ENCODE data around the gene VPS37B.
A peak's percentile ranks its signal among the peaks of the same experiment; 100 is the strongest.

The VPS37B gene

DNA sequence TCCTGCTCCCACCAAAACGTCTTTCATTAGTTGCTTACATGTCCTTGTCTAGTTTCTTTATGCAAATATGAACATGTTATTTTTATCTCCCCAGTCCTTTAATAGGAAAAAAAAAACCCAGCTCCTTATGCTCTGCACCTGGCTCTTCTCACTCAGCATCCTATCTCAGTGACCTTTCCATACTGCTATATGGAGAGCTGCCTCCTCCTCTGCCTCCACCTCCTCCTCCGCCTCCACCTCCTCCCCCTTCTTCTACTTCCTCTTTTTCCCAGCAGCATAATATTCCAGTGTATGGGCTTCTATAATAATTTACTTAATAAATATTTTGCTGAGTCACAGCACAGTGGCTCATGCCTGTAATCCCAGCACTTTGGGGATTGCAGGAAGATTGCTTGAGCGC is 38.8 kb upstream of the VPS37B start:
- DNase-seq (ENCODE audit: insufficient read length, low spot score) (no peak), FAIRE-seq (peak; percentile 58)
- TF ChIP-seq POLR2A (IDR thresholded peaks at IDR 0.05; ENCODE audit: low read depth, low read length) (no peak), POU2F2 (IDR thresholded peaks at IDR 0.05; ENCODE audit: low read depth, low read length) (no peak), POLR2AphosphoS5 (IDR thresholded peaks at IDR 0.05; ENCODE audit: low read depth, low read length) (no peak), TAF1 (IDR thresholded peaks at IDR 0.05; ENCODE audit: low read depth, low read length) (no peak), SPI1 (IDR thresholded peaks at IDR 0.05; ENCODE audit: low read depth, low read length) (no peak; the same call in 1 of the 2 replicates), PAX5 (IDR thresholded peaks at IDR 0.05; ENCODE audit: insufficient read depth, low read length, severe bottlenecking) (no peak)

GRCh38 chr12:122932207-122932606 is 36.3 kb upstream of the VPS37B start:
- DNase-seq (ENCODE audit: insufficient read length, low spot score): no peak
- TF ChIP-seq TAF1 (IDR thresholded peaks at IDR 0.05; ENCODE audit: low read depth, low read length) (no peak), SPI1 (IDR thresholded peaks at IDR 0.05; ENCODE audit: low read depth, low read length) (no peak), POLR2AphosphoS5 (IDR thresholded peaks at IDR 0.05; ENCODE audit: low read depth, low read length) (no peak), POU2F2 (IDR thresholded peaks at IDR 0.05; ENCODE audit: low read depth, low read length) (no peak), POLR2A (IDR thresholded peaks at IDR 0.05; ENCODE audit: low read depth, low read length) (no peak), PAX5 (IDR thresholded peaks at IDR 0.05; ENCODE audit: insufficient read depth, low read length, severe bottlenecking) (no peak)
- no peak for FAIRE-seq

DNA sequence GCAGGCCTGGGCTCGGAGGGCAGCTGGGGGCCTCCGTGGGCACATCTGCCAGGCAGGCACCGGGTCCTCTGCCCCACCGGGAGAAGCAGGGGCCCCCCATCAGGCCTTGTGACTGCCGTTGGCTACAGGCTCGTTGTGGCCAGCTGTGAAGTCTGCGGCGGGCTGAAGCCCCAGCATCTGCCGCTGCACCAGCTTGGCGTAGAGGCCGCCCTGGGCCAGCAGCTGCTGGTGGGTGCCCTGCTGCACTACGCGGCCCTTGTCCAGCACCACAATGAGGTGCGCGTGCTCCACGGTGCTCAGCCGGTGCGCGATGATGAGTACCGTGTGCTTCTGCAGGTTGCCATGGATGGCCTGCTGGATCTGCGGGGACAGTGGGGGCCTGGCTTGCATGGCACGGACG is 33.9 kb upstream of the VPS37B start:
- TF ChIP-seq TAF1 (IDR thresholded peaks at IDR 0.05; ENCODE audit: low read depth, low read length) (no peak), POLR2AphosphoS5 (IDR thresholded peaks at IDR 0.05; ENCODE audit: low read depth, low read length) (no peak), PAX5 (IDR thresholded peaks at IDR 0.05; ENCODE audit: insufficient read depth, low read length, severe bottlenecking) (no peak), POLR2A (IDR thresholded peaks at IDR 0.05; ENCODE audit: low read depth, low read length) (no peak), SPI1 (IDR thresholded peaks at IDR 0.05; ENCODE audit: low read depth, low read length) (no peak), POU2F2 (IDR thresholded peaks at IDR 0.05; ENCODE audit: low read depth, low read length) (no peak)
- FAIRE-seq (no peak), DNase-seq (ENCODE audit: insufficient read length, low spot score) (no peak)

DNA sequence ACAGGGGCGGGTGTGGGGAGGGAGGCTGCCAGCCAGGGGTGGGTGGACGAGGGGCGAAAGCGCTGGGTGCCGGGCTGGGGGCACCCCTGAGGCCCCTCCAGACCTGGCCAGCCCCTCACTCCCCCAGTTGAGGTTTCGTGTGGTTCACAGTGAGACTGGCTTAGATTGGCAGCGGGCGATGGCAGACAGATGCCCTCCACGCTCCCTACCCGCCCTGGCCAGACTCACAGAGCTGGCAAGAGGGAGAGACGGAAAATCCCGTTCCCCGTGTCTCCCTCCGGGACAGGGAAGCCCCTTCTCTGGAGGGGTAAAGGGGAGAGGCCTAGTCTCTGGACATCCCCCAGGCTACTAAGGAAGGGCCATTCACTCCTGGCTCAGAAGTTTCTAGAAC is 33.2 kb upstream of the VPS37B start:
- DNase-seq (ENCODE audit: insufficient read length, low spot score) (no peak), FAIRE-seq (no peak)
- TF ChIP-seq POU2F2 (IDR thresholded peaks at IDR 0.05; ENCODE audit: low read depth, low read length) (no peak), TAF1 (IDR thresholded peaks at IDR 0.05; ENCODE audit: low read depth, low read length) (no peak), PAX5 (IDR thresholded peaks at IDR 0.05; ENCODE audit: insufficient read depth, low read length, severe bottlenecking) (no peak), POLR2A (IDR thresholded peaks at IDR 0.05; ENCODE audit: low read depth, low read length) (no peak), SPI1 (IDR thresholded peaks at IDR 0.05; ENCODE audit: low read depth, low read length) (no peak), POLR2AphosphoS5 (IDR thresholded peaks at IDR 0.05; ENCODE audit: low read depth, low read length) (no peak)

- no peak for DNase-seq (ENCODE audit: insufficient read length, low spot score)
- FAIRE-seq: no peak
- TF ChIP-seq SPI1 (IDR thresholded peaks at IDR 0.05; ENCODE audit: low read depth, low read length): no peak
These were observed 32.7 kb upstream of the VPS37B start for GRCh38 chr12:122928404-122929147.

DNA sequence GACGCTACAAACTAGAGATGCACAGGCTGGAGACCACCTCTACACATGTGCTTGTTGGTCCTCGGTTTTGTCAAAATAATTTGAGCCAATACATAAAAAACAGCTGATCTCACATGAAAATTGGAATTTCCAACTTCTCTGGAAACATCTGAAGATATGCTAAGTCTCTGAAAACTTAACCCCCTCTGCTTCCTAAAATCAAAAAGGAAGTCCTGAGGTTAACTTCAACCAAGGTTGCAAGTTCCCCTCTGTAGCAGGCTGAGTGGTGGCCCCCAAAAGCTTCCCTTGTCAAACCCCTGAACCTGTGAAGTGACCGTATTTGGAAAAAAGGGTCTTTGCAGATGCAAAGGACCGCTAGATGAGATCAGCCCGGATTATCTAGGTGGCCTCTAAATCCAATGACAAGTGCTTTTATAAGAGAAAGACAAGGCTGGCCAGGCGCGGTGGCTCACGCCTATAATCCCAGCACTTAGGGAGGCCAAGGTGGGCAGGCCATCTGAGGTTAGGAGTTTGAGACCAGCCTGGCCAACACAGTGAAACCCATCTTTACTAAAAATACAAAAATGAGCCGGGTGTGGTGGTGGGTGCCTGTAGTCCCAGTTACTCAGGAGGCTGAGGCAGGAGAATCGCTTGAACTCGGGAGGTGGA is 32.0 kb upstream of the VPS37B start:
- peak; percentile 61 for FAIRE-seq
- TF ChIP-seq PAX5 (IDR thresholded peaks at IDR 0.05; ENCODE audit: insufficient read depth, low read length, severe bottlenecking) (no peak), SPI1 (IDR thresholded peaks at IDR 0.05; ENCODE audit: low read depth, low read length) (0 out of 2 replicates have a peak, but pooled peaks have one; percentile 6)
- no peak for DNase-seq (ENCODE audit: insufficient read length, low spot score)

DNA sequence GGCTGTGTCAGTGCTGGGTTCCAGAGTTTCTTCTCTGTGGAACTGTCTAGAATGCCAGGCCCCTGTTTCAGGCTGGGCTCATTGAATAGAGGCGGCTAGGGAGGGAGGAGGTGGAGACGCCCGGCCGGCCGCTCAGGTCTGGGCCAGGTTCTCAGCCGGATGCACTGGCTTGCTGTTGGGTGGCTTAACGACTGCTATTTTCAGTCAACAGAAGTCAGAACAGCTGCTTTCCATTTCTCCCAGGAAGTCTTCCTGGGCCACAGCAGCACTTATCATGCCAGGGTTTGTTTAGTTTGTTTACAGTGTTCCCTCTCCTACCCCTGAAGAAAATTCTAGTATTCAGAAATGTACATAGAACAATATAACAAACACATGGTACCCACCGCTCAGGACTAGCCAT is 26.0 kb upstream of the VPS37B start:
- FAIRE-seq: no peak
- no peak for DNase-seq (ENCODE audit: insufficient read length, low spot score)
- TF ChIP-seq SPI1 (IDR thresholded peaks at IDR 0.05; ENCODE audit: low read depth, low read length): no peak
- no peak for TF ChIP-seq TAF1 (IDR thresholded peaks at IDR 0.05; ENCODE audit: low read depth, low read length)
- no peak for TF ChIP-seq POLR2AphosphoS5 (IDR thresholded peaks at IDR 0.05; ENCODE audit: low read depth, low read length)

- TF ChIP-seq POU2F2 (IDR thresholded peaks at IDR 0.05; ENCODE audit: low read depth, low read length) (no peak), PAX5 (IDR thresholded peaks at IDR 0.05; ENCODE audit: insufficient read depth, low read length, severe bottlenecking) (no peak), POLR2AphosphoS5 (IDR thresholded peaks at IDR 0.05; ENCODE audit: low read depth, low read length) (no peak), TAF1 (IDR thresholded peaks at IDR 0.05; ENCODE audit: low read depth, low read length) (no peak), POLR2A (IDR thresholded peaks at IDR 0.05; ENCODE audit: low read depth, low read length) (no peak), SPI1 (IDR thresholded peaks at IDR 0.05; ENCODE audit: low read depth, low read length) (no peak)
- no peak for DNase-seq (ENCODE audit: insufficient read length, low spot score)
- no peak for FAIRE-seq
These were observed 24.8 kb upstream of the VPS37B start for GRCh38 chr12:122920687-122921086.

DNA sequence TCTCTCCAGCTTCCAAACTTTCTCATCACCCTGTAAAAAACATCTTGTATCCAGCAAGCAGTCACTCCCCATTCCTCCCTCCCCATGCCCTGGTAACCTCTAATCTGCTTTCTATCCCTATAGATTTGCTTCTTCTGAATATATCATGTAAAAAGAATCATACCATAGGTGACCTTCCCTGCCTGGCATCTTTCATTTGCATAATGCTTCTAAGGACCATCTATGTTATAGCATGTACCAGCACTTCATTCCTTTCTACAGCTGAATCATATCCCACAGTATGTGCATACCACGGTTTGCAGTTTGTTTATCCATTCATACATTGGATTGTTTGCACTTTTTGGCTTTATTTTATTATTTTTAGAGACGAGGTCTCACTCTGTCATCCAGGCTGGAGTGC is 22.9 kb upstream of the VPS37B start:
- DNase-seq (ENCODE audit: insufficient read length, low spot score): no peak
- TF ChIP-seq TAF1 (IDR thresholded peaks at IDR 0.05; ENCODE audit: low read depth, low read length): no peak
- TF ChIP-seq PAX5 (IDR thresholded peaks at IDR 0.05; ENCODE audit: insufficient read depth, low read length, severe bottlenecking): no peak
- TF ChIP-seq SPI1 (IDR thresholded peaks at IDR 0.05; ENCODE audit: low read depth, low read length): no peak
- TF ChIP-seq POLR2AphosphoS5 (IDR thresholded peaks at IDR 0.05; ENCODE audit: low read depth, low read length): no peak
- TF ChIP-seq POU2F2 (IDR thresholded peaks at IDR 0.05; ENCODE audit: low read depth, low read length): no peak
- TF ChIP-seq POLR2A (IDR thresholded peaks at IDR 0.05; ENCODE audit: low read depth, low read length): no peak
- FAIRE-seq: no peak

GRCh38 chr12:122917507-122918121 is 21.7 kb upstream of the VPS37B start:
- no peak for TF ChIP-seq POLR2A (IDR thresholded peaks at IDR 0.05; ENCODE audit: low read depth, low read length)
- TF ChIP-seq PAX5 (IDR thresholded peaks at IDR 0.05; ENCODE audit: insufficient read depth, low read length, severe bottlenecking): no peak
- no peak for FAIRE-seq
- DNase-seq (ENCODE audit: insufficient read length, low spot score): no peak

Measured in GM12891 (cell line).